SK-N-SH (cell line): ENCODE results near the gene MAPK6. TPM values are rescaled to one million over a fixed set of nuclear protein-coding genes. Genes with fewer than 3 reads are reported as not detected.

Experiments
- CTCF ChIA-PET: fragments of 300-600, 350-600 bp; formaldehyde crosslinking; extraction: SDS; loops from one replicate; lab custom pipeline; 2021; lab: Yijun Ruan, JAX
- POLR2A ChIA-PET: fragments of 350-600 bp; sonication (Branson Sonifier 250); formaldehyde crosslinking; extraction: SDS; loops from one replicate; lab custom pipeline; 2020; ENCODE audit warnings: antibody characterized with exemption, inconsistent platforms; lab: Yijun Ruan, JAX
- DNase-seq: peaks from one replicate; pipeline ENCODE4 v3.0.0; 2012
- H2AFZ ChIP-seq: fragments of 200-600 bp; sonication (generic); 2 replicates; pipeline ENCODE4 v1.8.1; 2016; ENCODE audit warnings: antibody characterized with exemption, mild to moderate bottlenecking, low read depth
- H3F3A ChIP-seq: fragments of 200-600 bp; sonication (generic); replicated peaks from 2 replicates; pipeline ENCODE3; 2016; ENCODE audit warnings: antibody characterized with exemption, mild to moderate bottlenecking; ENCODE audit not compliant: insufficient read depth
- H3K27ac ChIP-seq, 2 experiments: fragments of 200-500 bp in 1 of 2; fragments of 200-600 bp in 1 of 2; sonication (Bioruptor generic) in 1 of 2; sonication (generic), shearing (Covaris generic) in 1 of 2; 2 replicates each; pipeline versions ENCODE4 v1.5.1 to v1.6.1; 2014 to 2016; ENCODE audit warnings: low read depth in 2 of 2, inconsistent platforms in 1 of 2, low read length in 1 of 2, mild to moderate bottlenecking in 1 of 2, mixed read lengths in 1 of 2
- H3K27me3 ChIP-seq: fragments of 200-600 bp; sonication (generic), shearing (Covaris generic); 2 replicates; pipeline ENCODE4 v1.6.1; 2016; ENCODE audit warnings: mixed run types; ENCODE audit not compliant: insufficient read depth
- H3K36me3 ChIP-seq, 2 experiments: fragments of 200-500 bp in 1 of 2; fragments of 200-600 bp in 1 of 2; sonication (Bioruptor generic) in 1 of 2; sonication (generic) in 1 of 2; replicated peaks in 1 of 2; 2 replicates each; pipeline versions ENCODE3 to v1.5.1; 2014 to 2016; ENCODE audit warnings: low read length in 1 of 2, mild to moderate bottlenecking in 1 of 2; ENCODE audit not compliant: insufficient read depth in 2 of 2, control insufficient read depth in 1 of 2
- H3K4me1 ChIP-seq, 2 experiments: fragments of 200-500 bp in 1 of 2; fragments of 200-600 bp in 1 of 2; sonication (Bioruptor generic) in 1 of 2; sonication (generic), shearing (Covaris generic) in 1 of 2; 2 replicates each; pipeline versions ENCODE4 v1.5.1 to v1.6.1; 2014 to 2016; ENCODE audit warnings: low read depth in 1 of 2, low read length in 1 of 2, mixed run types in 1 of 2; ENCODE audit not compliant: insufficient read depth in 2 of 2, control insufficient read depth in 1 of 2
- H3K4me2 ChIP-seq: fragments of 200-600 bp; sonication (generic), shearing (Covaris generic); 2 replicates; pipeline ENCODE4 v1.6.1; 2017; ENCODE audit warnings: mixed run types
- H3K4me3 ChIP-seq, 2 experiments: fragments of 200-500 bp in 1 of 2; fragments of 200-600 bp in 1 of 2; sonication (Bioruptor generic) in 1 of 2; sonication (generic), shearing (Covaris generic) in 1 of 2; 2 replicates each; pipeline versions ENCODE4 v1.5.1 to v1.8.1; 2014 to 2016; ENCODE audit warnings: low read depth in 2 of 2, inconsistent platforms in 1 of 2, low read length in 1 of 2, mild to moderate bottlenecking in 1 of 2, mixed read lengths in 1 of 2, moderate library complexity in 1 of 2
- H3K79me2 ChIP-seq: fragments of 200-600 bp; sonication (generic); 2 replicates; pipeline ENCODE4 v1.8.1; 2017; ENCODE audit warnings: mild to moderate bottlenecking; ENCODE audit not compliant: insufficient read depth
- H3K9ac ChIP-seq: fragments of 200-600 bp; sonication (generic); 2 replicates; pipeline ENCODE4 v1.6.1; 2017; ENCODE audit warnings: mixed run types
- H3K9me2 ChIP-seq: fragments of 200-600 bp; sonication (generic); 2 replicates; pipeline ENCODE4 v1.6.1; 2017; ENCODE audit warnings: mixed run types
- H3K9me3 ChIP-seq: fragments of 200-600 bp; sonication (generic); 2 replicates; pipeline ENCODE4 v1.6.1; 2017; ENCODE audit warnings: mixed run types, mild to moderate bottlenecking, moderate library complexity
- H4K20me1 ChIP-seq: fragments of 200-600 bp; sonication (generic); 2 replicates; pipeline ENCODE4 v1.6.1; 2017; ENCODE audit warnings: mild to moderate bottlenecking, mixed run types; ENCODE audit not compliant: insufficient read depth
- CTCF ChIP-seq: fragments of 200-600 bp; sonication (generic); IDR thresholded peaks from 2 replicates; pipeline ENCODE4 v1.6.1; 2017; ENCODE audit warnings: antibody characterized with exemption, mild to moderate bottlenecking, moderate library complexity
- ELF1 ChIP-seq: IDR thresholded peaks from 2 replicates; pipeline ENCODE4 v1.4.0; 2012
- EP300 ChIP-seq, 2 experiments: IDR thresholded peaks; 2 replicates each; pipeline versions ENCODE4 v1.4.0 to v1.6.1; 2012; ENCODE audit warnings: borderline replicate concordance in 1 of 2, low read depth in 1 of 2, low read length in 1 of 2
- FOSL2 ChIP-seq: IDR thresholded peaks from 2 replicates; pipeline ENCODE4 v1.4.0; 2012; ENCODE audit warnings: low read depth, mild to moderate bottlenecking, moderate library complexity, borderline replicate concordance
- FOXJ3 ChIP-seq: sonication (generic); formaldehyde crosslinking; IDR thresholded peaks from 2 replicates; pipeline ENCODE4 v1.5.1; 2020; ENCODE audit warnings: mild to moderate bottlenecking, missing genetic modification reagents
- GABPA ChIP-seq: IDR thresholded peaks from 2 replicates; pipeline ENCODE4 v1.4.0; 2012; ENCODE audit warnings: low read depth, mild to moderate bottlenecking
- GATA2 ChIP-seq: sonication (generic); formaldehyde crosslinking; IDR thresholded peaks from 2 replicates; pipeline ENCODE4 v1.5.0; 2020; ENCODE audit warnings: mild to moderate bottlenecking, missing genetic modification reagents
- IRF3 ChIP-seq: fragments of 150-350 bp; IDR thresholded peaks from 2 replicates; pipeline ENCODE4 v1.6.1; 2016; ENCODE audit warnings: mild to moderate bottlenecking, low read depth, low read length
- MEF2A ChIP-seq: IDR thresholded peaks from 2 replicates; pipeline ENCODE4 v1.4.0; 2012; ENCODE audit warnings: low read depth, borderline replicate concordance
- MXI1 ChIP-seq: IDR thresholded peaks from 2 replicates; pipeline ENCODE4 v1.6.1; 2012; ENCODE audit warnings: mild to moderate bottlenecking, low read depth, low read length, improper control_type of control experiment
- POLR2AphosphoS5 ChIP-seq: IDR thresholded peaks from 2 replicates; pipeline ENCODE4 v1.6.1; 2012; ENCODE audit warnings: low read depth, low read length
- RAD21 ChIP-seq: IDR thresholded peaks from 2 replicates; pipeline ENCODE4 v1.6.1; 2012; ENCODE audit warnings: mild to moderate bottlenecking, low read length
- RFX5 ChIP-seq: IDR thresholded peaks from 2 replicates; pipeline ENCODE4 v1.6.1; 2012; ENCODE audit warnings: mild to moderate bottlenecking, improper control_type of control experiment, low read length
- RXRA ChIP-seq: IDR thresholded peaks from 2 replicates; pipeline ENCODE4 v1.4.0; 2012; ENCODE audit warnings: low read depth, mild to moderate bottlenecking, borderline replicate concordance
- TEAD4 ChIP-seq: IDR thresholded peaks from 2 replicates; pipeline ENCODE4 v1.4.0; 2012; ENCODE audit warnings: mild to moderate bottlenecking, borderline replicate concordance; ENCODE audit not compliant: insufficient read depth
- YY1 ChIP-seq: IDR thresholded peaks from 2 replicates; pipeline ENCODE4 v1.4.0; 2012; ENCODE audit warnings: low read depth, mild to moderate bottlenecking
- WGBS: methylation state at CpG from one replicate; pipeline ENCODE4 v1.1.6; 2017; ENCODE audit warnings: low lambda C conversion rate; 5-methylcytosine and 5-hydroxymethylcytosine counted together
- polyA plus RNA-seq, 3 experiments: library from polyadenylated mRNA; depleted of rRNA; stranded (reverse); fragments of >200 nt; gene quantifications; 2 replicates each; pipeline ENCODE4 v1.2.3, GENCODE V29; 2012
- TF ChIP-seq, protein P1 (sequence below): fragments of 150-350 bp; IDR thresholded peaks from 2 replicates; pipeline ENCODE4 v1.6.1; 2017; ENCODE audit warnings: antibody characterized with exemption, low read length, low read depth, borderline replicate concordance
- TF ChIP-seq, protein P2 (sequence below): IDR thresholded peaks from 2 replicates; pipeline ENCODE4 v1.6.1; 2012; ENCODE audit warnings: mild to moderate bottlenecking, low read depth, low read length, moderate library complexity
- TF ChIP-seq, protein P3 (sequence below): IDR thresholded peaks from 2 replicates; pipeline ENCODE4 v1.4.0; 2012; ENCODE audit warnings: low read depth, borderline replicate concordance

The MAPK6 gene
- polyA plus RNA-seq, 1 of the 3 experiments (the other 2 are of a cell fraction) = 16.9 TPM

DNA sequence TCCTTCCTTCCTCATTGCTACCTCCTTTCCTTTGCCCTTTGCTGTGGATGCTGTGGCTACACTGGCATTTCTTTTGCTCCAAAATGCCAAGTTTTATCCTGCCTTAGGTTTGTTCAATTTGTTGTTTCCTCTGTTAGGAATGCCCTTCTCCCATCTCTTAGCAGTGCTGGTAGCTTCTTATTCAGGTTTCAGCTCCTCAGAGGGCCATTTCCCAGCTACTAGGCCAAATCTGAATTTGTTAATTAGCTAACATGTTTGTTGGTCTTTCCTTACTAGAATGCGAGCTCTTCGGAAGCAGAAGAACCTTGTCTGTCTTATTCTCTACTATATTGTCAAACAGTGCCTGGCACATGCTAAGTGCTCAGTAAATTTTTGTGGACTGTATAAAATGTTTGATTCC, 11.0 kb downstream of the MAPK6 start:
- Histone ChIP-seq H2AFZ (no peak overlapping the region), H3K4me3 (no peak overlapping the region), H3K4me1 (no peaks in the 10 kb centered on the region), H4K20me1 (peaks cover 95% of the 10 kb centered on the region), H3K79me2 (peaks cover 100% of the 10 kb centered on the region), H3F3A (peaks cover 5% of the 10 kb centered on the region), H3K27ac (no peak overlapping the region; a peak in 1 of 4 replicates), H3K9me3 (peaks cover 17% of the 10 kb centered on the region; the same call in 1 of the 2 replicates), H3K36me3 (peaks cover 0 to 39% of the 10 kb centered on the region in 2 experiments), H3K27me3 (no peaks in the 10 kb centered on the region), H3K9ac (no peak overlapping the region), H3K9me2 (no peaks in the 10 kb centered on the region), H3K4me2 (no peak overlapping the region)
- DNase-seq = no peak
- 91% methylated on average over 2 of the region's 2 CpGs for WGBS
- POLR2A ChIA-PET = no interaction called here
- TF ChIP-seq, protein P1, sequence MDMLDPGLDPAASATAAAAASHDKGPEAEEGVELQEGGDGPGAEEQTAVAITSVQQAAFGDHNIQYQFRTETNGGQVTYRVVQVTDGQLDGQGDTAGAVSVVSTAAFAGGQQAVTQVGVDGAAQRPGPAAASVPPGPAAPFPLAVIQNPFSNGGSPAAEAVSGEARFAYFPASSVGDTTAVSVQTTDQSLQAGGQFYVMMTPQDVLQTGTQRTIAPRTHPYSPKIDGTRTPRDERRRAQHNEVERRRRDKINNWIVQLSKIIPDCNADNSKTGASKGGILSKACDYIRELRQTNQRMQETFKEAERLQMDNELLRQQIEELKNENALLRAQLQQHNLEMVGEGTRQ = no peak
- TF ChIP-seq POLR2AphosphoS5 (no peak), TEAD4 (no peak)
- TF ChIP-seq, protein P2, sequence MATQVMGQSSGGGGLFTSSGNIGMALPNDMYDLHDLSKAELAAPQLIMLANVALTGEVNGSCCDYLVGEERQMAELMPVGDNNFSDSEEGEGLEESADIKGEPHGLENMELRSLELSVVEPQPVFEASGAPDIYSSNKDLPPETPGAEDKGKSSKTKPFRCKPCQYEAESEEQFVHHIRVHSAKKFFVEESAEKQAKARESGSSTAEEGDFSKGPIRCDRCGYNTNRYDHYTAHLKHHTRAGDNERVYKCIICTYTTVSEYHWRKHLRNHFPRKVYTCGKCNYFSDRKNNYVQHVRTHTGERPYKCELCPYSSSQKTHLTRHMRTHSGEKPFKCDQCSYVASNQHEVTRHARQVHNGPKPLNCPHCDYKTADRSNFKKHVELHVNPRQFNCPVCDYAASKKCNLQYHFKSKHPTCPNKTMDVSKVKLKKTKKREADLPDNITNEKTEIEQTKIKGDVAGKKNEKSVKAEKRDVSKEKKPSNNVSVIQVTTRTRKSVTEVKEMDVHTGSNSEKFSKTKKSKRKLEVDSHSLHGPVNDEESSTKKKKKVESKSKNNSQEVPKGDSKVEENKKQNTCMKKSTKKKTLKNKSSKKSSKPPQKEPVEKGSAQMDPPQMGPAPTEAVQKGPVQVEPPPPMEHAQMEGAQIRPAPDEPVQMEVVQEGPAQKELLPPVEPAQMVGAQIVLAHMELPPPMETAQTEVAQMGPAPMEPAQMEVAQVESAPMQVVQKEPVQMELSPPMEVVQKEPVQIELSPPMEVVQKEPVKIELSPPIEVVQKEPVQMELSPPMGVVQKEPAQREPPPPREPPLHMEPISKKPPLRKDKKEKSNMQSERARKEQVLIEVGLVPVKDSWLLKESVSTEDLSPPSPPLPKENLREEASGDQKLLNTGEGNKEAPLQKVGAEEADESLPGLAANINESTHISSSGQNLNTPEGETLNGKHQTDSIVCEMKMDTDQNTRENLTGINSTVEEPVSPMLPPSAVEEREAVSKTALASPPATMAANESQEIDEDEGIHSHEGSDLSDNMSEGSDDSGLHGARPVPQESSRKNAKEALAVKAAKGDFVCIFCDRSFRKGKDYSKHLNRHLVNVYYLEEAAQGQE = no peak
- CTCF ChIA-PET = no interaction called here

- no peak overlapping the region for H3K4me3 ChIP-seq
- H3K79me2 ChIP-seq = peaks cover 100% of the 10 kb centered on the region
- POLR2A ChIA-PET = no interaction called here
- 93% methylated on average over 7 of the region's 7 CpGs for WGBS
- peaks cover 0 to 42% of the 10 kb centered on the region in 2 experiments for H3K36me3 ChIP-seq
- no peak overlapping the region for H2AFZ ChIP-seq
- DNase-seq = no peak
- H3K27ac ChIP-seq = no peak overlapping the region
- peaks cover 17% of the 10 kb centered on the region; the same call in 1 of the 2 replicates for H3K9me3 ChIP-seq
- CTCF ChIA-PET = no interaction called here
- no peak overlapping the region for H3K4me2 ChIP-seq
- no peaks in the 10 kb centered on the region for H3K27me3 ChIP-seq
- H4K20me1 ChIP-seq = peaks cover 95% of the 10 kb centered on the region
- H3F3A ChIP-seq = peaks cover 5% of the 10 kb centered on the region
- H3K4me1 ChIP-seq = no peaks in the 10 kb centered on the region
- H3K9ac ChIP-seq = no peak overlapping the region
- H3K9me2 ChIP-seq = no peaks in the 10 kb centered on the region
- TF ChIP-seq RXRA (no peak), CTCF (no peak), IRF3 (no peak), YY1 (no peak), EP300 (IDR thresholded peaks at IDR 0.05; ENCODE audit: borderline replicate concordance in 1 of 2, low read depth in 1 of 2, low read length in 1 of 2) (no peak), GABPA (no peak), RAD21 (no peak), MXI1 (no peak), FOSL2 (no peak), MEF2A (no peak), RFX5 (no peak), FOXJ3 (CRISPR knock-in tag) (no peak), ELF1 (no peak), GATA2 (CRISPR knock-in tag) (no peak)
- TF ChIP-seq, protein P3, sequence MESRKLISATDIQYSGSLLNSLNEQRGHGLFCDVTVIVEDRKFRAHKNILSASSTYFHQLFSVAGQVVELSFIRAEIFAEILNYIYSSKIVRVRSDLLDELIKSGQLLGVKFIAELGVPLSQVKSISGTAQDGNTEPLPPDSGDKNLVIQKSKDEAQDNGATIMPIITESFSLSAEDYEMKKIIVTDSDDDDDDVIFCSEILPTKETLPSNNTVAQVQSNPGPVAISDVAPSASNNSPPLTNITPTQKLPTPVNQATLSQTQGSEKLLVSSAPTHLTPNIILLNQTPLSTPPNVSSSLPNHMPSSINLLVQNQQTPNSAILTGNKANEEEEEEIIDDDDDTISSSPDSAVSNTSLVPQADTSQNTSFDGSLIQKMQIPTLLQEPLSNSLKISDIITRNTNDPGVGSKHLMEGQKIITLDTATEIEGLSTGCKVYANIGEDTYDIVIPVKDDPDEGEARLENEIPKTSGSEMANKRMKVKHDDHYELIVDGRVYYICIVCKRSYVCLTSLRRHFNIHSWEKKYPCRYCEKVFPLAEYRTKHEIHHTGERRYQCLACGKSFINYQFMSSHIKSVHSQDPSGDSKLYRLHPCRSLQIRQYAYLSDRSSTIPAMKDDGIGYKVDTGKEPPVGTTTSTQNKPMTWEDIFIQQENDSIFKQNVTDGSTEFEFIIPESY = no peak
Observed at GRCh38 chr15:52031556-52031955, 12.5 kb downstream of the MAPK6 start.
